Panc1 (cell line): Measurements from ENCODE around the gene USP19. TPM values are rescaled to one million over a fixed set of nuclear protein-coding genes. Genes with fewer than 3 reads are reported as not detected.
A peak's percentile ranks its signal among the peaks of the same experiment; 100 is the strongest.

Experiments used
- ATAC-seq: fragments of 200-7000 bp; cut with Tn5 transposase; 2 replicates; pipeline ENCODE4 v1.9.1; 2020; ENCODE audit warnings: mild to moderate bottlenecking, moderate library complexity
- BruUV-seq: library from RNA; stranded (reverse); fragments of 400-500 nt; replicated peaks from 2 replicates; lab custom pipeline; 2021; lab: Mats Ljungman, UMichigan
- CTCF ChIA-PET: fragments of 300-600 bp; sonication (Branson Sonifier 250); formaldehyde crosslinking; loops from one replicate; lab custom pipeline; 2022; ENCODE audit warnings: antibody characterized with exemption; lab: Charles Lee
- POLR2A ChIA-PET: fragments of 300-600 bp; sonication (Branson Sonifier 250); formaldehyde crosslinking; loops from one replicate; lab custom pipeline; 2022; ENCODE audit warnings: antibody characterized with exemption; lab: Charles Lee
- DNase-seq: peaks from one replicate; pipeline ENCODE4 v3.0.0-alpha.2; 2010; ENCODE audit warnings: low read depth, low spot score
- H3K27ac ChIP-seq: 2 replicates; pipeline ENCODE4 v1.5.1; 2011; ENCODE audit warnings: mild to moderate bottlenecking, low read length, inconsistent platforms
- H3K27me3 ChIP-seq: fragments of 200-500 bp; sonication (Bioruptor generic); 2 replicates; pipeline ENCODE4 v1.6.0; 2014; ENCODE audit warnings: low read length, inconsistent platforms; ENCODE audit not compliant: control insufficient read depth, insufficient read depth
- H3K36me3 ChIP-seq: fragments of 200-500 bp; sonication (Bioruptor generic); 2 replicates; pipeline ENCODE4 v1.5.1; 2014; ENCODE audit warnings: inconsistent platforms, mild to moderate bottlenecking, low read length, moderate library complexity; ENCODE audit not compliant: control insufficient read depth, insufficient read depth
- H3K4me1 ChIP-seq: 2 replicates; pipeline ENCODE4 v1.5.1; 2011; ENCODE audit warnings: inconsistent platforms, mild to moderate bottlenecking, low read length, moderate library complexity; ENCODE audit not compliant: control insufficient read depth, insufficient read depth
- H3K4me3 ChIP-seq, 2 experiments: 2 replicates each; pipeline ENCODE4 v1.5.1; 2011 to 2012; ENCODE audit warnings: low read depth in 2 of 2, low read length in 2 of 2, mild to moderate bottlenecking in 2 of 2, inconsistent platforms in 1 of 2, moderate library complexity in 1 of 2
- H3K9me3 ChIP-seq: fragments of 200-500 bp; sonication (Bioruptor generic); 2 replicates; pipeline ENCODE4 v1.5.1; 2014; ENCODE audit warnings: low read depth, mild to moderate bottlenecking, inconsistent platforms, low read length, moderate library complexity; ENCODE audit not compliant: control insufficient read depth, insufficient read depth
- CTCF ChIP-seq: fragments of 450-650 bp; IDR thresholded peaks from 2 replicates; pipeline ENCODE4 v1.5.1; 2017; ENCODE audit warnings: mild to moderate bottlenecking
- POLR2AphosphoS5 ChIP-seq: IDR thresholded peaks from 2 replicates; pipeline ENCODE4 v1.6.1; 2012; ENCODE audit warnings: mild to moderate bottlenecking, low read depth, low read length, moderate library complexity
- REST ChIP-seq, 2 experiments: IDR thresholded peaks; 2 replicates each; pipeline ENCODE4 v1.6.1; 2011 to 2012; ENCODE audit warnings: low read depth in 2 of 2, control low read depth in 1 of 2, low read length in 1 of 2, mild to moderate bottlenecking in 1 of 2, moderate library complexity in 1 of 2; ENCODE audit not compliant: insufficient read depth in 1 of 2
- SIN3A ChIP-seq: IDR thresholded peaks from 2 replicates; pipeline ENCODE4 v1.6.1; 2012; ENCODE audit warnings: low read depth, mild to moderate bottlenecking, low read length, moderate library complexity, borderline replicate concordance; ENCODE audit not compliant: insufficient read depth
- TCF7L2 ChIP-seq: IDR thresholded peaks from 2 replicates; pipeline ENCODE4 v1.6.1; 2011; ENCODE audit warnings: mild to moderate bottlenecking, low read depth, low read length, inconsistent platforms
- in situ Hi-C: cut with HindIII; loops from 2 replicates; pipeline ENCODE4 v1.10.0; 2016; ENCODE audit warnings: low sequenced_read_pairs, low pct_unique_long_range_greater_than_20kb
- intact Hi-C: fragments of 100-400 bp; cut with micrococcal nuclease; formaldehyde crosslinking; loops from one replicate; pipeline ENCODE4 v1.10.0; 2022; ENCODE audit not compliant: unreplicated experiment
- total RNA-seq: library from RNA; stranded (reverse); gene quantifications from one replicate; pipeline ENCODE4 v1.2.1, GENCODE V29; 2021; ENCODE audit not compliant: unreplicated experiment

The USP19 gene
- total RNA-seq, 1 experiment from 2014 or later, result 60.6 TPM

- in situ Hi-C loops, result no loop called here
- ChIA-PET CTCF (interaction anchor here (1.0 kb wide), 1 partner anchor 64 kb away, joined by 5 read pairs; the partner anchor contains the start of gene QRICH1), POLR2A (no interaction called here)
- H3K4me3 ChIP-seq, result no peak overlapping the region
- no peak for TF ChIP-seq SIN3A
- no peak for TF ChIP-seq TCF7L2
- peak; percentile 80 for TF ChIP-seq CTCF
- no peak for TF ChIP-seq POLR2AphosphoS5
- intact Hi-C loops, result no loop called here
- no peaks in the 10 kb centered on the region for H3K36me3 ChIP-seq
- no peaks in the 10 kb centered on the region for H3K4me1 ChIP-seq
- BruUV-seq, result no TSS peak
- no peaks in the 10 kb centered on the region for H3K27me3 ChIP-seq
- ATAC-seq (peak; percentile 79), DNase-seq (no peak)
- no peak overlapping the region for H3K27ac ChIP-seq
- no peaks in the 10 kb centered on the region for H3K9me3 ChIP-seq
Observed at GRCh38 chr3:49158103-49158709, 37.6 kb upstream of the USP19 start.

DNA sequence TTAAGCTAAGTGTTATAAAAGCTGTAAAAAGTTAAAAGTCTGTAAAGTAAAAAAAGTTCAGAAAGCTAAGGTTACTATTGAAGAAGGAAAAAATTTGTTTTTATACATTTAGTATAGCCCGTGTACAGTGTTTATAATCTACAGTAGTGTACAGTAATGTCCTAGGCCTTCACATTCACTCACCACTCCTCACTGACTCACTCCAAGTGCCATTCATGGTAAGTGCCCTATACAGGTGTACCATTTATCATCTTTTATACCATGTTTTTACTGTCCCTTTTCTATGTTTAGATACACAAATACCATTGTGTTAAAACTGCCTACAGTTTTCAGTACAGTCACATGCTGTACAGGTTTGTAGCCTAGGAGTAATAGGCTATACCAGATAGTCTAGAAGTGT lies 36.7 kb upstream of the USP19 start:
- Histone ChIP-seq H3K4me1 (no peaks in the 10 kb centered on the region), H3K9me3 (no peaks in the 10 kb centered on the region), H3K27ac (no peak overlapping the region), H3K36me3 (no peaks in the 10 kb centered on the region), H3K27me3 (no peaks in the 10 kb centered on the region), H3K4me3 (no peak overlapping the region)
- POLR2A ChIA-PET, result interaction anchor here (0.5 to 0.6 kb wide), 3 partner anchors 24 to 71 kb away, joined by 3 to 6 read pairs (median 3); no protein-coding TSS in a partner anchor
- TF ChIP-seq SIN3A, result no peak
- no peak for TF ChIP-seq TCF7L2
- TF ChIP-seq CTCF, result no peak
- no peak for TF ChIP-seq REST (IDR thresholded peaks at IDR 0.05; ENCODE audit: insufficient read depth in 1 of 2, low read depth in 2 of 2, low read length in 1 of 2)
- intact Hi-C loops (no loop called here), in situ Hi-C loops (no loop called here)
- CTCF ChIA-PET, result no interaction called here
- DNase-seq, result no peak
- no TSS peak for BruUV-seq
- ATAC-seq, result no peak
